HG02973 (cell line): ENCODE results near the gene VEGFC.

ENCODE experiments used
- ATAC-seq: cut with Tn5 transposase; IDR thresholded peaks from one replicate; pipeline ENCODE4 v1.9.1; 2021; ENCODE audit warnings: moderate library complexity; ENCODE audit not compliant: unreplicated experiment

The VEGFC gene

DNA sequence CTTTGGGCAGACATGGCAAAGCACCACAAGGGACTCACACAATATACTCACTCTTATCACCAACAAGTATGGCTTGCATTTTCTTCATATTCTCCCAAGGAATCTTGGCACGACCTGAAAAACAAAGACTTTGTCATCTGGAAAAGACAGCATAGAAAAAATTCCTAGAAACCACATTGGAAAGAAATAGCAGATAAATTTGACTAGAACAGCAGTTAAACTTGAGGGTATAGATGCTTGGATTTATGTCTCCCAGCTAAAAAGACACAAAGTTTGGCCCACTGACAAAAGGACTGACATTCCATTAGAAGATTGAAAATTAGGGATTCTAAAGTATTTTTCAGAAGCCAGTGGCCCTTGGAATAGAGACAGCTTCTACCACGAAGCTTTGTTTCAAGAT lies 6.9 kb upstream of the VEGFC start:
- no peak for ATAC-seq

DNA sequence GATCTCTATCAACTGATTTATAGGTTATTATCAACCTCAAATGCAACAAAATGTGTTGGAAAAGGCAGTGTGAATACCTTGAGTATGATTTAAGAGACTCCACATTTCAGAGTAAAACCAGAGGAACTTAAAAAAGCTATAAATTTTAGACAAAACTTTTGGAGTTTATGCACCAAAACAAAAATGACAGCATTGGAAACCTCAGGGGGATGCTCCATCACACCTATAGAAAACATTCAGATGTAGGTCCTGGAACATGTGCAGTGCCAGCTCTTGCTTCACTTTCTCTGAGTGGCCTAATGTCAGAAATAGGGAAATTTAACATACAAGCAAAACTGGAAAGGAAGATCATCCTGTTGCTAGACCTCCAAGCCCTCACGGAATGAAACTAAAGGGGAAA lies 5.8 kb upstream of the VEGFC start:
- ATAC-seq, result no peak

DNA sequence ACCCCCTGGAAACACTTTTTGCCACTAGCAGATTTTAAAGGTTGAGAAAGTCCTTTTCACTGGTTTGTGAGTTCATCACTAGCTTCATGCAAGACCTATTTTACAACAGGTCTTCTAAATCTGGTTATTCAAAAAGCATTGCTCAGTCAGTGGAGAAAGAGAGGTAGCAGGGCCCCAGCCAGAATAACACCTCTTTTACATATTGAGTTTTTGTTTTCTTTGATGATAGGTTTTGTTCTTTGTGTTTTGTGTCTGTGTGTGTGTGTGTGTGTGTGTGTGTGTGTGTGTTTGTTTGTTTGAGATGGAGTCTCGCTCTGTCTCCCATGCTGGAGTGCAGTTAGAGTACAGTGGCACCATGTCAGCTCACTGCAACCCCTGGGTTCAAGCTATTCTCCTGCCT lies 2.7 kb upstream of the VEGFC start:
- ATAC-seq, result no peak

DNA sequence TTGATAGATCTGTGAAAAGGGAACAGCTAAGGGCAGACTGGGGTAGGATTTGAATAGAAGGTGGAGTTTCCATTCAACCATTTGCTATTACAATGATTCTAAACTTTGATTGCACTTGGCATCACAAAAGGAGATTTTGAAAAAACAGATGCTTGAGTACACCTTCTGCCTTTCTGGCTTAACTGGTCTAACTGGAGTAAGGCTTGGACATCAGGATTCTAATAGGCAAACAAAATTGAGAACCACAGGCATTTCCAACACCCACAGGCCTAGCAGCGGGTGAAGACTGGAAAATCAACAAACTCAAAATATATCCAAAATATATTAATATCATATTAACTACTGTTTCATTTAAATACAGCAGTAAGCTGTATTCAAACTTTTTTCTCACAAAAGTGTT lies 1.9 kb upstream of the VEGFC start:
- no peak for ATAC-seq

DNA sequence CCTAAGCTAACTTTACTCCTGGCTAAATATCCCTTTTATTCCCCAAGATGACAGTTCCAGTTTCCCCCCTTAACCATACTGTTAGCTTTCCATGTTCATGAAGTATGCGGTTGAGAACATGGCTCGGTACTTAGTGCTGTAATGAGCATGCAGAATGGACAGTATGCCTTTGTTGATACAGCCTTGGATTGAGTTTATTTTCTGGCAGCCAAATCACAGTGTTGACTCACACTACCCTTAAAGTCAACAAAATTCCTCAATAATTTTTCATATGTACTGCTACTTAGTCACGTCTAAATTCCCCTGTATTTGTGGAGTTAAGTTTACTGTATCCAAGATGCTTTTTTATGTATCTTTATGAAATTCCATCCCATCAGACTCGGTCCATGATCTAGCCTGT lies 1.4 kb upstream of the VEGFC start:
- ATAC-seq, result no peak

DNA sequence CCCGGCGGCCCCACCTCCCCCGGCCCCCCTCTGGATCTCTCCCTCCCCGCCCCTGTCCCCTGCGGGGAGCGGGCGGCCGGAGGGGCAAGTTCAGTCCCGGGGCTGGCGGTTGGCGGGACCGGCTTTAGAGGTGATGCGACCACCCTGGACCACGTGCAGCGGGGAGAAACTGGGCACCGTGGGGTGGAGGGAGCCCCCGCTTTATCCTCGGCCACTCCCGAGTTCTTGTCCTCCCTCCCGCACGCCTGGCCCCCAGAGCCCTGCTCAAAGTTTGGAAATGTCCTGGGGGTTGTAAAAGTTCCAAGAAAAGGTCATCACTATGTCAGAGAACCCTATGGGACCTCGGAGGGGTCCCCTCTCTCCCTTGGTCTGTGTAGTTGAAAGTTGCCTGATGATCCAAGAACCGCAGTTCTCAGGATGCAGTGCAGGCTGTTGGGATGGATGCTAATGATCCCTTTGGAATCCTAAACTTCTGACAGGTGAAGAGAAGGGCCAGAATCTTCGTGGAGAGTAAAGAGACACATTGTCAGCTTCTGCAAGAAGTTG lies 411 bp upstream of the VEGFC start:
- ATAC-seq, result no peak

DNA sequence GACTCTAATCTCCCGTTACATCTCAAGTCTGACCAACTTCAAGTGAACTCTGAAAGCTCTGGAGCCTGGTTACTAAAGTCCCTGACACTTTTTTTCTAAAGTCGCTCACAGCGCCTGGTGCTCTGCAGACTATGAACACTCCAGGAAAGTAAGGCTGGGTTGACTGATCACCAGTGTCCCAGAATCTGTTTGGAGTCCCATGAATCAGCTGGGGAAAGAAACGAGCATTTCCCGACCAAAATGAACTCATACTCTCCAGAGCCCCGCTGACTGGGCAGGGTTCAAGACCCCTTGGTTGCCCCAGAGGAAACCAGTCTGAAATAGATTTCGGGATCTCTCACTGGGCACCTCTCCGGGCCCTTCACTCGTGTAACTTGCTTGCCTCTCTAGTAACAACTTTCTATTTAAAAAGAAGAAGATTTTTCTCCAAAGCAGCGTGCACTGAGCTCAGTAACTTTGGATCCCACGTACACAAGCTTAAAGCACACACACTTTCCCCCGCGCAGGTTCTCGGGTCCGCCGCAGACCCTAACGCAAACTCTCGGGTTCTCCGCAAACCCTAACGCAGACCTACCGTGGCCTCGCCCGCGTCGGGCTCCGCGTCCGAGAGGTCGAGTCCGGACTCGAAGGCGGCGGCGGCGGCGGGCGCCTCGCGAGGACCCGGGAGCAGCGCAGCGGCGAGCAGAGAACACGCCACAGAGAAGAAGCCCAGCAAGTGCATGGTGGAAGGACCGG lies 964 bp downstream of the VEGFC start:
- ATAC-seq, result peak; percentile 18

DNA sequence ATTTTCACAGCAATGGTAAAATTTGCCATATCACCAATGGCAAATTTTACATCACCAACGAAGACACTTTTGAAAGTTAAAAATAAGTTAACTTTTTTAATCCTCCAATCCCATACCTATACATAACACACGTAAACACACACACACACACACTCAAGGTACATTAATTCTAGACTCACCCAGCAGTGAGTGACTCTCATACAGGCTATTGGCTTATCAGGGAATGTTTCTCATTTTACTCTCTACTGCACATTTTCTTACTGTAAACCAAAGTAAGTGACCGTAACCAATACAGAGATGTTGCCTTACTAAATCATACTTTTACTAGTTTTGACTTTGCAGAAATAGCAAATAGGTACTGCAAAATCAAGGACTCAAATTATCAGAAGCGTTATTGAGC lies 2.3 kb downstream of the VEGFC start:
- ATAC-seq, result no peak

DNA sequence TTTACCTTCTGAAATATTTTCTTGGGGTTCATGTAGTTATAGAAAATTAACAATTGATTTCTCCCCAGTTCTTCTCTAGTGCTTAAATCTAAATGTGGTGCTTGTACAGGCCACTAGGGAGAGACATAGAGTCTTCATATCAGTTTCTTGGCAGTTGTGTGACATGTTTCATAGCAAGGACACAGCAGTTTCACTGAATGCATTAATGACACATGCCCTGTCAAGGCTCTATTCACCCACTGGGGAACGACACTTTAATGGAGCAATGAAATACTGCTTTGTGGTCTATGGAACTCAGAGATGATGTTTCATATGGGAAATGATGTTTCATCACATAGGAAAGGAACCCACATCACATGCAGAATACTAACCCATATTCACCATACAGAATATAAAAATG lies 2.8 kb downstream of the VEGFC start:
- peak; percentile 75 for ATAC-seq

DNA sequence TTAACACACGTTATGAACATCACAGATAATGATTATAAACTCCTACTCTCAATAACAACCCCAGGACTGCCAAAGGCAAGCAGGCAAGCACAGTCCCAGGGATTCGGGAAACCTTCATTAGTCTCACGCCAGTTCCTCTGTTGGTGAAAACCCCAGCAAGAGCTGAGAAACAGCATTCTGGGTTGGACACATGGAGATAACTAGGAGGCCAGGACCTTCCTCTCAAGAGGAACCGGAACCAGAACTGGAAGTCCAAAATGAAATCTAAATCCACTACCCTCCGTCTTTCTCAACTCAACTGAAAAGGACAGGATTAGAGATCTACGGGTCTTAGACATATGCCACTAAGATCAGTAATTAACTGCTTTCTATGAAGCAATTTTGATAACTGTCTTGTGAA lies 3.8 kb downstream of the VEGFC start:
- ATAC-seq, result no peak

DNA sequence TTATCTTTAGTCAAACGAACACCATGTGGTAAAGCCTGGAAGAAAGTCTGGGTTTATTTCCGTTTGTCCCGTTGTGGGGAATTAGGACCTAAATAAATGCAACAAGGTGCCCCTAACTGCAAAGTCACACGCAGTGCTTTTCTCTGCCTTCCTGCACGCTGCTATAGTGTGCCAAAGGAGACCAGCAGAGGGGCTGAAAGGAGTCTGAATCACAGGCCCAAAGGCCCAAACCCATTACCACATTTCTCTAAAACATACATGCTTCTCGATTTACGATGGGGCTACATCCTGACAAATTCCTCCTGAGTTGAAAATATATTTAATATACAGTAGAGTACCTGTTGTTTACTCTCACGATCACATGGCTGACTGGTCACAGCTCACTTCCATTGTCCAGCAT lies 4.5 kb downstream of the VEGFC start:
- no peak for ATAC-seq

DNA sequence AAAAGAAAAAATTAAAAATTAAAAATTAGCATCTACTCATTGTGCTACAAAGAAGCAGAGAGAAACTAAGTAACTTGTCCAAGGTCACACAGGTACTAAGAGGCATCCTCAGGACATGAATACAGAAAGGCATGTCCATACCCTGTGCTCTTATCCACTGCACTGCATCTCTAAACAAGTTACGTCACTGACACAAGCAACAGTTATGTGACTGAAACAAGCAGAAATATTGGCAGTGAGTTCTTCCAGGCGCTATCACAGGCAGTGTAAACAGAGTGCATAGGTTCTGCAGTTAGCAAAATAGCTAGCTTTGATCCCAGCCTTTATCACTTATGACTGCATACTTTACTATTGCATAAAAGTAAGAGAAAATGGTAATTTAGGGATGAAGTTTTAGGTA lies 7.9 kb downstream of the VEGFC start:
- ATAC-seq, result no peak

DNA sequence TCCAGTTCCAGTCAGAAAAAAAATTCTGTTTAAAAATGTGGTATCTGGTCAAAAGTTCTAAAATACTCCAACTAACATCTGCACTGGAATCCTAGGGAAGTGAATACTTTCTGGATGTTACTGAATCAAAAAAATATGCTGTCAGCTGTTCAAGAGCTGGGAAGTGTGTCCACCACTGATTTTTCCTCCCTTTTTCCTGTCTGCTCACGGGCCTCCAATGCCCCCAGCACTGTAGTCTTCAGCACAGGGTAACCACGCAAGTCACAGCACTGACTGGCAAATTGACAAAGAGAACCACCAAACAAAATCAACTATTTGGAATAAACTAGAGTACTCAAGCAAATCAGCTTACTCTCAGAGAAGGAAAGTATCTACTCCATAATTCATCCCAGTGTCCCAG lies 9.9 kb downstream of the VEGFC start:
- ATAC-seq, result no peak

DNA sequence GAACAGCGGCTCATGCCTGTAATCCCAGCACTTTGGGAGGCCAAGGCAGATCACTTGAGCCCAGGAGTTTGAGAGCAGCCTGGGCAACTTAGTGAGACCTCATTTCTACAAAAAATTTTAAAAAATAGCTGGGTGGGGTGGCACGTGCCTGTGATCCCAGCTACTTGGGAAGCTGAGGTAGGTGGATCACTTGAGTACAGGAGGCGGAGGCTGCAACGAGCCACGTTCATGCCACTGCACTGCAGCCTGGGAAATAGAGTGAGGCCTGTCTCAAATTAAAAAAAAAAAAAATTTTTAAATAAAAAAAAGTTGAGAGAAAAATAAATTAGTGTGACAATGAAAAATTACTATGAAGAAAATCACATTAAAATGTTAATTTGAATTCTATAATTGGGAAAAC lies 10.5 kb downstream of the VEGFC start:
- no peak for ATAC-seq

DNA sequence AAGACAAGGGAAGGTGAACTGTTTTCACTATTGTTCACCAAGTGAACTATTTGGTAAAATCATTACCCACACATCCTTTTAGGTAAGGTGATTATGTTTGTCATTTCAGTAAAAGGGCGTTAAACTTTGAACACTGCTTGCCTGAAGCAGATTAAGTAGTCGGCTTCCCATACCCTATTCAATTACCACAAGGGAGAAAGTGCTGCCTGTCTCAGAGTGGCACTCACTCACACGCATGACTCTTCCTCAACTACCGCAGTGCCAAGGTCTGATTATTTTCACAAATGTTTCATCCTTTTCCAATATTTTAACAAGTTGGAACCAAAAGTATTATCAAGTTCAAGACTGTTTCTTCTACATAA lies 11.0 kb downstream of the VEGFC start:
- no peak for ATAC-seq

DNA sequence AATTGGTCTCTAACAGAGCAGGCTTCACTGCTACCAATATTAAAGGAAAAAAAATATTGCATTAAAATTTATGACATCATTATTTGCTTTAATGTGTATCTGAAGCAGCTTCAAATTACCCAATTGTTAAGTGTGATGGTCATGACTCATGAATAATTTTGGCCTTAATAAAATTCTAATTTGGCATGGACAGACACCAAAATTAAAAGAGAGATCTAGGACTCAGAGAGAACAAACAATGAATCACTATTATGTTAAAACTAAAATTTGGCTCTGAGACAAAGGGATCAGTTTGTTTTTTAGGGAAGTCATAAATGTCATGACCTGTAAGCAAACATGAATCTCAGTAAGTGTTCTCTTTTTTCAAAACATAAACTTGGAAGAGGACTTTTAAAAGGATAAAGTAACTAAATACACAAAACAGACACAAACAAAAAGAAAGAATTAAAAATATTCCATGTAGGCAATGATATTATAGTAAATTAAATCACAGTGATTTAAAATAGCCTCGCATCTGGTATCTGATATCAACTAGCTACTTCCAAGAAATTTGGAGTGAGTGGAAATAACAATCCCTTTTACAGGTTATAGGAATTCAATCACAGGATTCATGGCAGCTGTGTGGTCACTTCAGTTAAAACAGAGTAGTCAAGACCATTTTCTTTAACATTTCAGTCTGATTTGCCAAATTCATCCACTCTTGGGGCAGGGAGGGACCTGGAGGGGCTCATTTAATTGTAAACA lies 11.6 kb downstream of the VEGFC start:
- ATAC-seq, result no peak

DNA sequence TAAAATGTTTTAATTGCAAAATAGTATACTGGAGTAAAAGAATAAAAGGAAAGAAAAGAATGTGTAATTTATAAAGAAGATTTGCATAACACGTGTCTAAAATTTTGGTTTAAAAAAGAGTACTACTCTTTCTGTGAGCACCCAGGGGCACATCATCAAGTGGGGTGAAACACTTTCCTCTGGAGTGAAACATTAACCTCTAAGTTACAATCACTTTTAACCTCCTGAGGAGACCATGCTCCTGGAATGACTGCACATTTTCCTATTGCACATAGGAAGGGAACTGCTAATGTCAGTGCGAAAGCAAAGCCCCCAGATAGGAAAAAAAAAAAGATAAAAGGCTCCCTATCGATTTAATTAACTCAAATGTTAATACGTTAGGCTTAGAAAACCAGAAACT lies 13.3 kb downstream of the VEGFC start:
- no peak for ATAC-seq

DNA sequence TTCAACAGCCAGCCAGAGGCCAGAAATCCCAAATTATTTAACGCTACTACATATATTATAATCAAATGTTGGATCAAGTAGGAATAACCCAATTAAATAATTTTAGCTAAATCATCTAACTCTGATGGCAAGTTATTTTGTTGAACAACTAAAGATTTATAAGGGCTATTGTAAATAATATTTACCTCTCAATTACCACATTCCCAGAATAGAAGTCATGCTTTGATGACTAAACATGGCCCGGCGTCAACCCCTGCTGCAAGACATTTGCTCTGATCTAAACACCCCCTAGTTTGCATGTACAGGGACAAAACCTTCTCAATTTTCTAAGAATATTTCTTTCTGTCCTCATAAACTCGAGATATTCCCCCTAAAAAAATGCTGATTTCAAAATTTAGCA lies 14.2 kb downstream of the VEGFC start:
- no peak for ATAC-seq

DNA sequence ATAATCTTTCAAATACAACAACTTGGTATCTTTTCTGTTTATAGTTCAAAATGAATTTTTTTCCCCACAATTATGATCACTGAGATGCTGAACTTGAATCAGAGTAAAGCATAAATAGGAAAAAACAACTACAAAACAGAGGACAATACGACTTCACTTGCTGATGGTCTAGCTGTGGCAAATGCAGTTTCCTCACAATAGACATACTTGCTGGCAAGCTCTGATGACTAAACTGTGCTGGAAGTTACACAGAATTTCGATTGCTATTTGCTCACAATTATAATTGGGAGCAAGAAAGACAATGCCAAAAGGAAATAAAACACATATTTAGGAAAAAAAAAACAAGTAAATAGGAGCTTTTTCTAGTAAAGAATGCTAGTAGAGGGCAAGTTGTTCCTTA lies 14.7 kb downstream of the VEGFC start:
- ATAC-seq, result no peak

DNA sequence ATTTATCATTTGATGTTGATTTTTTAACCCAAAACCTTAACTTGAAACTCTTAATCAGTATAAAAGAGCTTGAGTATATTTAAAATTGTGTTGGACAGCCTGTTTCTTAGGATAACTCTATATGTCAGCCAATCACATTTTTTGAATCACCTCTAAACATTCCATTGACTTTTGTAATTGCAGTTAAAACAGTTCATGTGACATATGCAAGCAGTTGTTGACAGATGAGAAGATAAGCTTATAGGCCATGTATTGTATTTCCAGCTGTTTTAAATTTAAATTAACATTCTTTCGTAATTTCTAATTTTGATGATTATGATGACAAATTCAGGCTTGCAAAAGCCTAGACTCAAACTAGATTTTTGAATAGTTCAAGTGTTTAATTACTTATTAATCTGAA lies 17.4 kb downstream of the VEGFC start:
- no peak for ATAC-seq

DNA sequence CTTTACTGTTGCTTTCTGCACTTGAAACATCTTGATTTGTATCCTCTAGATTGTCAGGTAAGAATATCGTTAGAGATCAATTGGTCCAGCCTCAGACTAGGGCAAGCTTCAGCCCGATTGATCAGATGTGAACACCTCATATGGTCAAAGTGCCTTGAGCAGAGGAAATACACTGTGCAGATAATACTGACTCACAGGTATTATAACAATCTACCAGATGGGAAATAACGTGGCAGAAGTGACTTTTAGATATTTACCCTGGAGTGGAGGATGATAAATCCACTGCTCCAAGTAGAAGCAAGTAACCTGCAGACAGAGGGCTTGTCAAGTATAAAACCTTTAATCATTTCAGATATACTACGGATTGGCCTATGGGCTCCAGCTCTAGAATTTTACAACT lies 17.9 kb downstream of the VEGFC start:
- ATAC-seq, result no peak

DNA sequence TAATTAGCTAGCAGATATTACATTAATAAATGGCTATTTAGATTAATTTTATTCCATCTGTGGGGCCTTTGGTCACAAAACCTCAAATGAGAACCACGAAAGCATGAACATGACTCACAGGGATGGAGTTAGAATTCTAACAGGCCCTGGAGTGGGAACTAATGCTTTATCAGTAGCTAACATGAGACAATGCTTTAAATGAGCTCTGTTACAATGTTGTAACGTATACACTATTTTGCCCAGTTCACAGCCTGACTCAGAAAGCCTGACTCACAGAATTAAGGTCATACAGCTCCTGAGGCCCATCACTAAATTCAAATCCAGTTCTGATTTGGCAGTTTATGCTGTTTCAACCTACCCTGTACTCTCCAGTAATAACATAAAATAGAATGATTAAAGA lies 23.2 kb downstream of the VEGFC start:
- ATAC-seq, result no peak

DNA sequence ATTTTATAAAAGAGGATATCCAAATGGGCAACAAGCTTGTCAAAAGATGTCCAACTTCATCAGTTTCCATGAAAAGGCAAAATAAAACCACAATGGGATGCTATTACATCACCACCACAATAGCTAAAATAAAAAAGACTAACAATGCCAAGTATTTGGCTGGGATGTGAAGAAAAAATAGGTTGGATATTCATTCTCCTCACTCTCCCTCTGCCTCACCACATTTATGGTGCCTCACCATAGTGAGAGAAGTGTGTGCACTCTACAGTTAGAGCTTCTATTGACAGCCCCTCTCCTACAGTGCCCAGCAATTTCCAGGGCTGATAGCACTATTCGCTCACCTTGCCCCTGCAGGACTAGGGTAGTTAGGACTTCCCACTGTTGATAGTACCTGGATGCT lies 25.5 kb downstream of the VEGFC start:
- ATAC-seq, result no peak
